PC-3 (cell line): Measurements from ENCODE around the gene HOXC11. TPM values are rescaled to one million over a fixed set of nuclear protein-coding genes. Genes with fewer than 3 reads are reported as not detected.

Experiments
- ATAC-seq: fragments of 200-7000 bp; cut with Tn5 transposase; 2 replicates; pipeline ENCODE4 v1.9.1; 2020; ENCODE audit warnings: mild to moderate bottlenecking, moderate library complexity
- BruUV-seq: library from RNA; stranded (reverse); fragments of 400-500 nt; replicated peaks from 2 replicates; lab custom pipeline; 2021; lab: Mats Ljungman, UMichigan
- CTCF ChIA-PET: fragments of 300-600 bp; sonication (Branson Sonifier 250); formaldehyde crosslinking; loops from one replicate; lab custom pipeline; 2022; ENCODE audit warnings: antibody characterized with exemption; lab: Charles Lee
- POLR2A ChIA-PET: fragments of 300-600 bp; sonication (Branson Sonifier 250); formaldehyde crosslinking; loops from one replicate; lab custom pipeline; 2022; ENCODE audit warnings: antibody characterized with exemption; ENCODE audit not compliant: unreplicated experiment; lab: Charles Lee
- DNase-seq: peaks from one replicate; pipeline ENCODE4 v3.0.0-alpha.2; 2015
- H2AFZ ChIP-seq: fragments of 300-600 bp; sonication (generic); 2 replicates; pipeline ENCODE4 v1.6.0; 2016; ENCODE audit warnings: antibody characterized with exemption, low read length
- H3F3A ChIP-seq: fragments of 300-600 bp; sonication (generic); one replicate; pipeline ENCODE4 v1.6.0; 2017; ENCODE audit warnings: antibody characterized with exemption, low read length, control low read depth, mild to moderate bottlenecking; ENCODE audit not compliant: unreplicated experiment
- H3K27ac ChIP-seq: fragments of 300-600 bp; sonication (generic); 2 replicates; pipeline ENCODE4 v1.5.1; 2016; ENCODE audit warnings: mild to moderate bottlenecking, low read length
- H3K27me3 ChIP-seq: fragments of 300-600 bp; sonication (generic); 2 replicates; pipeline ENCODE4 v1.6.1; 2016; ENCODE audit warnings: low read length, mixed read lengths
- H3K36me3 ChIP-seq: fragments of 300-600 bp; sonication (generic); 2 replicates; pipeline ENCODE4 v1.6.1; 2016; ENCODE audit warnings: low read depth, mixed run types, low read length, mixed read lengths
- H3K4me1 ChIP-seq: fragments of 300-600 bp; sonication (generic); 2 replicates; pipeline ENCODE4 v1.5.1; 2016; ENCODE audit warnings: low read length; ENCODE audit not compliant: insufficient read depth
- H3K4me2 ChIP-seq: fragments of 300-600 bp; sonication (generic); 2 replicates; pipeline ENCODE4 v1.6.0; 2016; ENCODE audit warnings: low read length
- H3K4me3 ChIP-seq: fragments of 300-600 bp; sonication (generic); 2 replicates; pipeline ENCODE4 v1.5.1; 2016; ENCODE audit warnings: mild to moderate bottlenecking, low read length, mixed read lengths
- H3K79me2 ChIP-seq: fragments of 300-600 bp; sonication (generic); 2 replicates; pipeline ENCODE4 v1.6.1; 2017; ENCODE audit warnings: low read length, mixed read lengths
- H3K9ac ChIP-seq: fragments of 300-600 bp; sonication (generic); 2 replicates; pipeline ENCODE4 v1.6.0; 2016; ENCODE audit warnings: mild to moderate bottlenecking, low read length
- H3K9me2 ChIP-seq: fragments of 300-600 bp; sonication (generic); replicated peaks from 2 replicates; pipeline ENCODE4 v1.6.1; 2016; ENCODE audit warnings: mixed run types, low read length, mixed read lengths
- H3K9me3 ChIP-seq: fragments of 300-600 bp; sonication (generic); 2 replicates; pipeline ENCODE4 v1.6.1; 2016; ENCODE audit warnings: low read length, mixed read lengths
- H4K20me1 ChIP-seq: fragments of 300-600 bp; sonication (generic); 2 replicates; pipeline ENCODE4 v1.6.1; 2016; ENCODE audit warnings: low read length, mixed read lengths
- EZH2 ChIP-seq: fragments of 300-600 bp; sonication (generic); IDR thresholded peaks from one replicate; pipeline ENCODE4 v1.6.1; 2017; ENCODE audit warnings: antibody characterized with exemption, mild to moderate bottlenecking, low read length; ENCODE audit not compliant: unreplicated experiment
- EZH2phosphoT487 ChIP-seq: fragments of 300-600 bp; sonication (generic); IDR thresholded peaks from 2 replicates; pipeline ENCODE4 v1.6.1; 2018; ENCODE audit warnings: mild to moderate bottlenecking, antibody characterized with exemption, low read length, borderline replicate concordance
- intact Hi-C: fragments of 100-400 bp; cut with micrococcal nuclease; formaldehyde crosslinking; loops from 2 replicates; pipeline ENCODE4 v1.9.0; 2023
- total RNA-seq: library from RNA; depleted of rRNA; stranded (reverse); fragments of >200 nt; gene quantifications from 2 replicates; pipeline ENCODE4 v1.2.3, GENCODE V29; 2014
- TF ChIP-seq, protein P1 (sequence below): fragments of 300-600 bp; sonication (generic); conservative IDR thresholded peaks from 2 replicates; pipeline ENCODE4 v1.5.1; 2017; ENCODE audit warnings: antibody characterized with exemption, low read depth, mild to moderate bottlenecking, low read length

The HOXC11 gene
- total RNA-seq, 1 experiment from 2014 or later, result 0.84 TPM

- POLR2A ChIA-PET, result no interaction called here
- Histone ChIP-seq H3K4me1 (peaks cover 30% of the 10 kb centered on the region), H2AFZ (peak overlapping the region; percentile 84), H3K9me2 (no peaks in the 10 kb centered on the region), H3K9ac (peak overlapping the region; percentile 66), H3K4me3 (peak overlapping the region; percentile 87), H3K27me3 (no peaks in the 10 kb centered on the region), H3K79me2 (peaks cover 56% of the 10 kb centered on the region), H3K4me2 (peak overlapping the region; percentile 89), H4K20me1 (no peaks in the 10 kb centered on the region), H3K36me3 (no peaks in the 10 kb centered on the region), H3F3A (no peaks in the 10 kb centered on the region), H3K27ac (no peak overlapping the region), H3K9me3 (no peaks in the 10 kb centered on the region)
- CTCF ChIA-PET, result no interaction called here
- ATAC-seq, result peak; percentile 44
- peak; percentile 48 for DNase-seq
- intact Hi-C loops, result loop anchor here (1.0 to 5.0 kb wide), 2 partner anchors 48 to 172 kb away; partner anchors contain the start of gene HOXC10
- no TSS peak for BruUV-seq
- TF ChIP-seq EZH2phosphoT487 (no peak), EZH2 (no peak)
- TF ChIP-seq, protein P1, sequence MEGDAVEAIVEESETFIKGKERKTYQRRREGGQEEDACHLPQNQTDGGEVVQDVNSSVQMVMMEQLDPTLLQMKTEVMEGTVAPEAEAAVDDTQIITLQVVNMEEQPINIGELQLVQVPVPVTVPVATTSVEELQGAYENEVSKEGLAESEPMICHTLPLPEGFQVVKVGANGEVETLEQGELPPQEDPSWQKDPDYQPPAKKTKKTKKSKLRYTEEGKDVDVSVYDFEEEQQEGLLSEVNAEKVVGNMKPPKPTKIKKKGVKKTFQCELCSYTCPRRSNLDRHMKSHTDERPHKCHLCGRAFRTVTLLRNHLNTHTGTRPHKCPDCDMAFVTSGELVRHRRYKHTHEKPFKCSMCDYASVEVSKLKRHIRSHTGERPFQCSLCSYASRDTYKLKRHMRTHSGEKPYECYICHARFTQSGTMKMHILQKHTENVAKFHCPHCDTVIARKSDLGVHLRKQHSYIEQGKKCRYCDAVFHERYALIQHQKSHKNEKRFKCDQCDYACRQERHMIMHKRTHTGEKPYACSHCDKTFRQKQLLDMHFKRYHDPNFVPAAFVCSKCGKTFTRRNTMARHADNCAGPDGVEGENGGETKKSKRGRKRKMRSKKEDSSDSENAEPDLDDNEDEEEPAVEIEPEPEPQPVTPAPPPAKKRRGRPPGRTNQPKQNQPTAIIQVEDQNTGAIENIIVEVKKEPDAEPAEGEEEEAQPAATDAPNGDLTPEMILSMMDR, result no peak
Measured at GRCh38 chr12:53939141-53940108, 33.5 kb upstream of the HOXC11 start.

- Histone ChIP-seq H3K9me2 (no peaks in the 10 kb centered on the region), H3K9ac (peak overlapping the region; percentile 66), H3K27me3 (no peaks in the 10 kb centered on the region), H3K4me2 (peak overlapping the region; percentile 89), H3F3A (no peaks in the 10 kb centered on the region), H3K4me1 (peaks cover 30% of the 10 kb centered on the region), H3K4me3 (peak overlapping the region; percentile 87), H2AFZ (0 out of 2 replicates have a peak overlapping the region, but pooled peaks have one; percentile 84), H3K79me2 (peaks cover 57% of the 10 kb centered on the region), H3K36me3 (peaks cover 6% of the 10 kb centered on the region; the same call in 1 of the 2 replicates), H4K20me1 (no peaks in the 10 kb centered on the region), H3K9me3 (no peaks in the 10 kb centered on the region), H3K27ac (no peak overlapping the region)
- BruUV-seq, result no TSS peak
- ChIA-PET POLR2A (no interaction called here), CTCF (interaction anchor here (0.5 kb wide), 1 partner anchor 180 kb away, joined by 3 read pairs; no protein-coding TSS in a partner anchor)
- DNase-seq (peak; percentile 17), ATAC-seq (no peak)
- no peak for TF ChIP-seq EZH2
- no peak for TF ChIP-seq EZH2phosphoT487
- TF ChIP-seq, protein P1, result no peak
- intact Hi-C loops, result loop anchor here (5.0 kb wide), 1 partner anchor 47 kb away; the partner anchor contains the start of gene HOXC10
Measured at GRCh38 chr12:53940443-53941014, 32.4 kb upstream of the HOXC11 start.
